HG03432 (cell line): ENCODE measurements around the gene FAM53B.

ENCODE experiments used
- ATAC-seq: cut with Tn5 transposase; IDR thresholded peaks from one replicate; pipeline ENCODE4 v1.9.1; 2021; ENCODE audit warnings: mild to moderate bottlenecking, moderate library complexity; ENCODE audit not compliant: unreplicated experiment

FAM53B gene

DNA sequence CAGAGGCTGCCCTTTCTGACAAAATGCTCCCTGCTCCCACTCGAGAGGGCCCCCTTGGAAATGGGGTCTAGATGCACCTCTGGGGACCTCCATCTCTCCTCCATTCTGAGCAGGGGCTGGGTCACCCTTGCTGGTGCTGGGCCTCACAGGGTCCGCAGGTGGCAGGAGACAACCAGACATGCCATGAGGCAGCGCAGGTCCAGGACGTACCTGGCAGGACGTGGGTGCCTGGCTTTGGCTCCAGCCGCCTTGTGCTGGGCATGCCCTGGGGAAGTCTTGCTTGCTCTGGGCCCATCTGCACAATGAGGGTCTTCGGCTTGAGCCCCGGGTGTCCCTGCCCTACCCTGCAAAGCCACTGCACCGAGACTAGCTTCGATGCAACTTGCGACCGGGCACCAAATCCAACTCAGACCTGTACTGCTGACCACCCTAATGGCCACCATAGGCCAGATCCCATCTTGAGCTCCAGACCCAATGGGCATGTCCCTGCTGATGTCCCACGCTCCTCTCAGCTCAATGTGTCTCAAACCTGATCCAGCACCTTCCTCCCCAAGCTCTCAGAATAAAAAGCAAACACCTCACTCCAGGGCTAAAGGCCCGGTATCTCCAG is 107.0 kb downstream of the FAM53B start:
- no peak for ATAC-seq

DNA sequence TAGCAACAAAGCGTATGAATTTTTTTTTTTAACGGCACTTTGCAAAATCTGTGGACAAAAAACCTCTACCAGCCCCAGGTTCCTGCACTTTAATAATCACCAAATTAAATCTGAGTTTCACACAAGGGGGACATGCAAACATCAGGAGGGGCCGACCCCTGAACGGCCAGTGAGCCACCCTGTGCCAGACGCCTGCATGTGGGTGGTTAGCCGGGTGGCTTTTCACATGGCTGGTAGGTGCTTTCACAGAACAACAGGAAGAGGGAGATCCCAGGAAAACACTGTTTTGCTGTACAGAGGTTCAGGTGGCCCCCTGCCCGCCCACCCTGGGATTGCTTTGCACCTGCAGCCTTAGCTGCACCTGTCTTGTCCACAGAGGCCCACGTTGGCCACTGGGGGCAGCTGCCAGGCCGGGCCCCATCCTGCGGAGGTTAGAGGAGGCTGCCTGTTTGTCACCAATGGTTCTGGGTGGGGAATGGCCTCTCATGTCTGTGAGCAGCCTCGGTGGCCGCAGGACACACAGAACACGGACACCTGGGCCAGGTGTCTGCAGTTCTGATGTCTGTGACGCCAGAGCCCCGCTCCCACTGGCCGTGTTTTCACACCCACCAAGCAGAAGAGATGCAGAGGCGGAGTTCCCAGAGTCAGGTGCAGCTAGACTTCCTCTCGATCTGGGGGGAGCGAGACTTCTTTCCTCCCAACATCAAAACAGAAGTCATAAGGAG is 107.7 kb downstream of the FAM53B start:
- ATAC-seq = no peak

GRCh38 chr10:124632566-124632965 is 111.6 kb downstream of the FAM53B start:
- no peak for ATAC-seq

DNA sequence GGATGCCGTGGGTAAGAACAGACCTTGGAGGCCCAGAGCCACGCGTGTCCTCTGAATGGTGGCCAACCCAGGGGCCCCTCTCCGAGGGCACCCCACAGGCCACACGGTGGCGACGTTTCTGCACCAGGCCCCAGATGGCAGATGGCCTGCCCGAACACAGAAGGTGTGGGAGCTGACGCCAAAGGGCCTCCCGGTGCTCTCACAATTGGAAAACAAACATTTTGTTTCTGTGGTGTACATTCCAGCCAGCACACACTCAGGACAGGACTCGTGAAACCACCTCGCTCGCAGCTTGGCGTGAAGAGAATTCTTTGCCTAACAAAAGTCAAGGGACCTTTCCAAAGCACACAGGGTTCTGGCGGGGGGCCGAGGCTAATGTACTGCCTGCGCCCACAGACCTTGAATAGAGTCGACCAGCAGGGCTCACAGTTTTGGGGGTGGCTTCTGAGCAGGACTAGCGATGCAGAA is 112.1 kb downstream of the FAM53B start:
- ATAC-seq = no peak

DNA sequence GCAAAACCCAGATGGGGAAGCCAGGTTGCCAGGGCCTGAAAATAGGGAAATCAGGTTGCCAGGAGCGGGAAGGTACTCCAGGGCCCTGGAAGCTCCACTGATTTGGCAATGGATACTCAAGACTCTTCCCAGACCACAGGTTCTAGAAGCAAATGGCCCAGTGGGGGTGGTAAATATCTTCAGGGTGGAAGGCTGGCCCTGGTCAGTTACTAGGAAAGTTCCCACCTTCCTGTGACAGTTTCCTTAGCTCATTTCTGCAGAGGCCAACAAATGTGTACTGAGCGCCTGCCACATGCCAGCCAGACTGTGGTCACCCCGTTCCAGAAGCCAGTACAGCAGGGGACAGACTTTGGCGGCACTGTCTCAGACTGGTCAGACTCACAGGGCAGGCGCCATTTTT is 113.6 kb downstream of the FAM53B start:
- no peak for ATAC-seq

- no peak for ATAC-seq
Observed at GRCh38 chr10:124629842-124630241, 114.3 kb downstream of the FAM53B start.

DNA sequence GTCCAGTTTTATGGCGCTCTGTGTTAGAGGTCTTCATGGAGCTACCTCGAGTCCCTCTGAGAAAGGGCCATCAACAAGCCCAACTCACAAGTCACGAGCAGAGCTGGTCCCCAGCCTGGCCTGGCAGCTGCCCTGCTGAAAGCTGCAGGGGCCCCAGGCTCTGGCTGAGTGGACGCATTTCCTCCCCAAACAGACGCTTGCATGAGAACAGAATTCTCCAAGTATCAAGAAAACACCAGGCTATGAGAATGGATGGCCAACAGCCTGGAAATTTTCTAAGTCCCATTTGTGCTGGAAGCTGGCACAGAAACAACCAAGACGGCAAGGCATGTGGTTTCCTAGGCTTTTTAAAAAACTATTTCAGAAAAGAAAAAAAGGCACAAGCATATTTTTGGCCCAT is 114.8 kb downstream of the FAM53B start:
- ATAC-seq = no peak

- no peak for ATAC-seq
Observed at GRCh38 chr10:124628676-124629021, 115.5 kb downstream of the FAM53B start.

DNA sequence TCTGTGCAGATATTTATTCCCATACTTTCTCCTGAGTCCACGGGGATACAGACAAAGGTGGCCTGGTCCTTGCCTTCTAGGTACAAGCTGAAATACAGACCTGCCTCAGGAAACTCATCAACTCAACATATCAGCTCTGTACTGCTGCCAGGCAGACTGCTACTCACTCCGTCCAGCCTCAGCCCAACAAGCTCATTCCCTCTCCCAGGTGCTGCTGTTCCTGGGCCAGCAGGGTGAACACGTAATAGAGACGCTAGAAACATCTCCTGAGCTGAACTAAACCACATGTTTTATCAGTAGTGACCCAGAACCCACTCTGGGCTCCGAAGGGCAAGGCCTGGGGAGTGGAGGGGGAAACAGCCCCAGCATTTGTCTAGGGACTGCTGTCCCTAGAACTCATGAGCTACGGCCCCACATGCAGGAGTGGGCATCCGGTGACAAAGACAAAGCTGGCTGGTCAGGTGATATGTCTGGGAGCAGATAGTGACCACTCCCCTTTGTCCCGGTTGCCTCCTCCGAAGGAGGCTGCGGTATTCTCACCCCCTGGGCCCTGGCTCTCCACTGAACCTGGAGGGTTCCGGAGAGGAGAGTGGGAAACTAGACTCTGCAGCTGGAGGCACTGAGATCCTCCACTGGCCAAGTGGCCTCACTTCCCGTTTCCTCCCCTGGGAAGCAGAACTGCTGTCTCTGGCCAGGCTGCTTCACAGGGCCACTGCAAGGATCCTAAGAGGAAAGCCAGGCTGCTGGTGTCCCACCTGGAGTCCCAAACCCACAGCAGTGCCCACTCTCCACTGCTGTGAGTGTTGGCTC is 116.1 kb downstream of the FAM53B start:
- ATAC-seq = no peak

DNA sequence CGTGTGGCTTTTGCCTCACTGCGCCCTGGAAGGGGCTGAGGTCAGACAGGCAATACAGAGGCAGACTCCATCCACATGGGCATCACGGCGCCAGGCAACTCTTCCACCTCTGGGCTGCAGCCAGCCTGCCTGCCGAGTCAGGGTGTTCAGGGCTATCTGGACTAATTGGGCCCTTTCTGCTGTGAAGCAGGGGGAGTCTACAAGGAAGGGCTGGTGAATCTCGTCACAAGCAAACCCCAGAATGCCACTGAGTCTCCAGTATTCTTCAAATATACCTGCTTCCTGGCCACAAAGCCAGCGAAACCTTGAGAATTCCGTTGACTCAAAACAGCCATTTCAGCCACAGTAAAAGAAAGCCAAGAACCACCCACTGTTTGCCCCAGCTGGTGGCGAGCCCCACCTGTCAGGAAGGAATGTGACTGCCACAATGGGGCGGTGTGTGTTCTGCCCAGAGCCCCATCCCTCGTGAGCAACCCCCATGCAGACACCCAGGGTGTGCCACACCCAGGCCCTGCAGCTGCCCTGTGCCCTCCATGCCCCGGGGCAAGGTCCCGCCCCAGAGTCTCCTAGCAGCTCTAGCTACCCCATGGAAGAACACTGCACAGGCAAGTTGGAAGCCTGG is 117.3 kb downstream of the FAM53B start:
- peak; percentile 81 for ATAC-seq

DNA sequence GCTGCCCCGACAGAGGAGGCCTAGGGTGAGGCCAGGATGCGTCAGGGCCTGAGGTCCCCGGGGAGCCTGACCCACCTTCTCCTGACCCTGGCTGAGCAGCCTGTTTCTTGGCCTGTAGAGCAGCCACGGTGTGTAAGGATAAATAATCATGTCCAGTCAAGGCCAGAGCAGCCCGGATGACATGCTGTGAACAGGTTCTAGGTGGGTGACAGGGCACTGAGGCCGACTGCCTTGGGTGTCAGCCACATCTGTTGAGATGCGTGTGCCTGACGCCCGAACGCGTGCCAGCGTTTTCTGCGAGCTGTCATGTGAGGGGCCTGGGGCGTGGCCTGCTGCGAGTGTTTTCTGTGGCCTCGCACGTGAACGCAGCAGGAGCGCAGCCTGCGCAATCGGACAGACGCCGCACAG is 118.3 kb downstream of the FAM53B start:
- ATAC-seq = no peak

DNA sequence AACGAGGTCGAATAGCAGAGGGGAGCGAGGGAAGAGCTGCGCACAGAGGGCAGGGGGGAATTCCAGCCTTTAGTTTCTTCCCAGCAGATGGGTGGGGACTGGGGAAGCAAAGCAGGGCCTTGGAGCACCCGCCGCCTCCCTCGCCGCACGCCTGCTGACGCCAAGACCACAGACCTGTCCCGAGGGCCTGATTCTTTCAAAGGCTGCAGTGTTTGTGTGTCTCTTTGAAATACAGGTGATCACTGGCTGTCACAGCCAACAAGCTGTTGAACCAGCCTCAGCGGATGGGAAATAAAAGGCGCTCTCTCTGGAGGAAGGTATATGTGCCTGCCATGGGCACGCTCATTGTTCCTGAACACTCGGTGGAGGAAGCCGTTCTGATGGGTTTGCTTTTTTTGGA is 119.3 kb downstream of the FAM53B start:
- ATAC-seq = no peak

- no peak for ATAC-seq
Observed at GRCh38 chr10:124624466-124624865, 119.7 kb downstream of the FAM53B start.

DNA sequence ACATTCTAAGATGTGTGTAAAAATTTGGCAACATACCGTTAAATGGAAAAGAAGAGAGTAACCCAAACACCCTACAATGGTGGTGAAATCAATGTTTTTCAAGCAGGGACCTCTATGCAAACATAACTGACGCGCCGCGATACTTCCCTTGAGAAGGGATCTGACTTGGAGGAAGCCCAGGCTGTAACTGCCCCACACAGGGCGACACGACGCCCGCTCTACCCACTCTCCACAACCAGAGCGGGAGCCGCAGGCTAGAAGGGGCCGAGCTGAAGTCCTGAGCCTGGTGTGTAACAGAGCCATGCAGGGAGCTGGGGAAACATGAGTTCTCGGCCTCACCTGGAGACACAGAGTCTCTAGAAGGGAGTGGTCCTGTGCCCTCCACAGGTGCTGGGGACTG is 120.2 kb downstream of the FAM53B start:
- ATAC-seq = no peak

DNA sequence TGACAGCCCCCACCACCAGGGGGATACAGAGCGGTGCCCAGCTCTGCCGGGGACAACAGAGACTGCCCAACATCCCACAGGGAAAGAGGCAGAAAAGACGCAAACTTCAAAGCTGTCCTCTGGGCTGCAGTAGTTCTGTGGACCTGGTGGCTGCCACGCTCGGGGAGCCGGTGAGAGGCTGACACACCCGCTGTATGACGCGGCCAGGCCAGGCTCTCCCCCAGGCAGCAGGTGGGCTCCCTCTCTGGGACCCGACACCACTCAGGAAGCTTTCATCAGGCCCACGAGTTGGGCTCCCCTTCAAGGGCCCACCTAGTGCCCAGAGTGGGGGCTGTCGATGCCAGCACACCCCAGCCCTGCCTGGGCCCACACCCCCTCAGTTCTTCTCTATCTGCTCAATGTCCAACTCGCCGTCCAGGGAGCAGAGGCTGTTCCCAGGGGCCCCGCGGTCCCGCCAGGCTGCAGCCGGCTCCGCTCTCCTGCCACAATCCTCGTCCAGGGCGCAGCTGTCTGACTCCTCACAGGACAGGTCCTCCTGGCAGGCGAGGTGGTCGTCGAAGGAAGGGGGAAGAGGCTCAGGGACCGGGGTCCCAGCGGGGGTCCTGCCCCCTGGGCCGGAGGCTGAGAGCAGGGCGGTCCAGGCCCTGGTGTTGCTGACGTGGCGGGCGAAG is 121.2 kb downstream of the FAM53B start:
- no peak for ATAC-seq

GRCh38 chr10:124622158-124622557 is 122.0 kb downstream of the FAM53B start:
- no peak for ATAC-seq

DNA sequence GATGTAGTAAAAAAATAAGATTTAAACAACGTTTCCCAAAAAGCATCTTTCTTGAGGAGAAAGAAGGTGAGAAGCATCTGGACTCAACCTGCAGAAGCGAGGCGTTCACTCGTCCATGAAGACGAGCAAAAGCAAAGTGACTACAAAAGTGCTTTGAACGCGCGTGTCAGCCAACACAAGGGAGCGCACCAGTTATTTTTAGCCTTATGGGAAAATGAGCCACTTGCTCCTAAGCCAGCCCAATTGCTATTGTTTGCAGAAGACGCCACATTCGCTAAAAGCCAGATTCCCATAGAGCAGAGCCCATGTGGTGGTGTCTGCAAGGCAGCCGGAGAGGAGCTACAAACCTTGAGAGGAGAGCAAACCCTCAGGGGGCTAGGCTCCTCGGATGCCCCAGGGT is 122.5 kb downstream of the FAM53B start:
- no peak for ATAC-seq

GRCh38 chr10:124619802-124620490 is 124.2 kb downstream of the FAM53B start:
- ATAC-seq = peak; percentile 41

DNA sequence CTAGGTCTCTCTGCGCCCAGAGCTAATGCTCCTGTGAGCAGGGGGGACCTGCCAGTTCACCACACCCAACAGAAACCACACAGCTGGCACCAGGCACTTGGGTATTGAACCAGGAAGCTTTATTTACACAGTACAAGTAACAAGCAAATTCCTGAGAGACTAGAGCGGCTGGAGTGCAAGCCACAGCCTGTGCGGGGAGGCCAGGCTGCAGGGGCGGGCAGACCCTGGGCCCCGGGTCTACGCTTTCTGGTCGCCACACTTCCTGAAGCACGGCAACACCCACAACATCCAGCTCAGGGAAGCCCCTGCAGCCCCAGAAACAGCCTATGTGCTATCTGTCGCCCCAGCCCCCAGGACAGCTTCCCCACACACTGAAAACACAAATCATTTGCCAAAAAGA is 125.0 kb downstream of the FAM53B start:
- ATAC-seq = peak; percentile 43

GRCh38 chr10:124618470-124619073 is 125.6 kb downstream of the FAM53B start:
- peak; percentile 1 for ATAC-seq
